Measurements from ENCODE around the gene CDH15.

CDH15 gene

DNA sequence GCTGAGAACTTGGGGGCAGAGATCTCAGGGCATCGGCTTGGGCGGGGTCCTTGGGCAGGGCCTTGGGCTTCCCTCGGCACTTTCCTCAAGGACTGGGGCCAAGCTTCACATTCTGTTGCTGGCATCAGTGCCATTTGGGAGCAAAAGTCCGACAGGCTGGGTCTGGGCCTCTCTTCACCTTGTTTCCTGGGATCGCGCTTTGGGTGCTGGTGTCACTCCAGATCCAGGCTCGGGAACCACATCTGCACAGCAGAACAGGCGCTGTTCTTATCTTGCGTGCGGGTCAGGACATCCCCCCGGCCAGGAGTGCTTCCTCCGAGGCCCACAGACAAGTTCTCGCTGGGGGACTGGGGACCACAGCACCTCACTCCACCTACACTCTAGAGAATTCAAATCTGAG, 31.1 kb upstream of the CDH15 start:
- ATAC-seq: no peak
- TF ChIP-seq, protein P1, sequence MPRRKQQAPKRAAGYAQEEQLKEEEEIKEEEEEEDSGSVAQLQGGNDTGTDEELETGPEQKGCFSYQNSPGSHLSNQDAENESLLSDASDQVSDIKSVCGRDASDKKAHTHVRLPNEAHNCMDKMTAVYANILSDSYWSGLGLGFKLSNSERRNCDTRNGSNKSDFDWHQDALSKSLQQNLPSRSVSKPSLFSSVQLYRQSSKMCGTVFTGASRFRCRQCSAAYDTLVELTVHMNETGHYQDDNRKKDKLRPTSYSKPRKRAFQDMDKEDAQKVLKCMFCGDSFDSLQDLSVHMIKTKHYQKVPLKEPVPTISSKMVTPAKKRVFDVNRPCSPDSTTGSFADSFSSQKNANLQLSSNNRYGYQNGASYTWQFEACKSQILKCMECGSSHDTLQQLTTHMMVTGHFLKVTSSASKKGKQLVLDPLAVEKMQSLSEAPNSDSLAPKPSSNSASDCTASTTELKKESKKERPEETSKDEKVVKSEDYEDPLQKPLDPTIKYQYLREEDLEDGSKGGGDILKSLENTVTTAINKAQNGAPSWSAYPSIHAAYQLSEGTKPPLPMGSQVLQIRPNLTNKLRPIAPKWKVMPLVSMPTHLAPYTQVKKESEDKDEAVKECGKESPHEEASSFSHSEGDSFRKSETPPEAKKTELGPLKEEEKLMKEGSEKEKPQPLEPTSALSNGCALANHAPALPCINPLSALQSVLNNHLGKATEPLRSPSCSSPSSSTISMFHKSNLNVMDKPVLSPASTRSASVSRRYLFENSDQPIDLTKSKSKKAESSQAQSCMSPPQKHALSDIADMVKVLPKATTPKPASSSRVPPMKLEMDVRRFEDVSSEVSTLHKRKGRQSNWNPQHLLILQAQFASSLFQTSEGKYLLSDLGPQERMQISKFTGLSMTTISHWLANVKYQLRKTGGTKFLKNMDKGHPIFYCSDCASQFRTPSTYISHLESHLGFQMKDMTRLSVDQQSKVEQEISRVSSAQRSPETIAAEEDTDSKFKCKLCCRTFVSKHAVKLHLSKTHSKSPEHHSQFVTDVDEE (CRISPR knock-in tag; IDR thresholded peaks at IDR 0.05): no peak
- TF ChIP-seq CREB5 (CRISPR knock-in tag; IDR thresholded peaks at IDR 0.05; ENCODE audit: low read depth) (no peak), OSR1 (CRISPR knock-in tag; IDR thresholded peaks at IDR 0.05) (no peak)

DNA sequence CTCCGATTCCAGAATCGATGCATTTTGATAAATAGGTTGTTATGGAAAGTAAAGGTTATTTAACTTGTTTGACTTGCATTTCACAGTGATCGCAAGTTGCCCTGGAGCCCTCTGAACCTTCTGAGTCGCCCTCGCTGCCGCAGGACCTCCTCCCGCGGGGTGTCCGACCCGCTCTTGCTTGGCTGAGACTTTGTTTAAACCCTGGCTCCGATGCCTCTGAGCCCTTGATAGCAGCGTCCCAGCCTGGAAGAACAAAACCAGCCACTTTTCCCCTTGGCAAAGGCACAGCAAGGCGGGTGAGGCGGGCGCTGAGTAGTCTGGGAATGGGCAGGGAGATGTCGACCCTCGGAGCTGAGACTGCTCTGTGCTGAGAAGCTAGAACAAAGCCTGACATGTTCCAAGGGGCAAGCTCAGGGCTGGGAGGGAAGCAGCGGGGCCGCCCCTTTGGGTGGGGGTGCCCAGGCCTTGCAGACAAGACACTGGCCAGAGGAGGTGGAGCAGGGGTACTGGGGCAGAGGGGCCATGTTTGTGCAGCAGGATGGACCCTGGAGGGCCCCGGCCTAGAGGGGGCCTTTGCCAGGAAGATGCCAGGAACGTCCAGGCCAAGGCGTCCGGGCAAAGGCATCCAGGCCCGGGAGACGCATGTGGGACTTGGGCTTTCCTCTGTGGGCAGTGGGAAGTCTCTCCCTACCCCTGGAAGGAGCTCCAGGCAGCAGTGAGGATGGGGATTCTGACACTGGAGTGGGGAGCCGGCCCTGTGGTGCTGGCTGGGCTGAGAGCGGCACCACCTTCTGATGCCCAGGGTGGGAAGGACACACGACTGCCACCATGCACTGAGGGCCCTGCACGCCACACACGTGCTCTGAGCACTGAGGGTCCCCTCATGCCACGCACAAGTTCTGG, 30.3 kb upstream of the CDH15 start:
- TF ChIP-seq CREB5 (CRISPR knock-in tag; IDR thresholded peaks at IDR 0.05; ENCODE audit: low read depth): no peak
- ATAC-seq: no peak

DNA sequence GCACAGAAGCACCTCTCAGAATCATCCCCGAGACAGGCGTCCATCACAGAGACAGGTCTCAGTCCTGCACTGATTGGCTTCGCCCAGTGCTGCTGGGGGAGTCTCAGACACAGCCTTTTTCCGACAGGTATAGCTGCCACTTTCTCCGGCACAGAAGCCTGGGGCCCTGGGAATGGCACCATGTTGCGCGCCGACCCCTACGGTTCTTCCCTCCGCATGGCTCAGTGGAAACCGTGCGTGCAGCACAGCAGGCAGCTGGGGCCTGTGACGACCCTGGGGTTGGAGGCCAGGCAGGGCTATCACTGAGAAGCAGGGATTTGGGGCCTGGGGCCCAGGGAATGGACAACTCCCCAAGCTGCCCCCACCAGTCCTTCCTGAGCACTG, 29.7 kb upstream of the CDH15 start:
- no peak for TF ChIP-seq PPARA (CRISPR knock-in tag; IDR thresholded peaks at IDR 0.05; ENCODE audit: borderline replicate concordance)
- TF ChIP-seq ZFP30 (CRISPR knock-in tag; IDR thresholded peaks at IDR 0.05): no peak
- TF ChIP-seq ARNTL (CRISPR knock-in tag; IDR thresholded peaks at IDR 0.05; ENCODE audit: borderline replicate concordance, low read depth): no peak
- TF ChIP-seq ISL1 (CRISPR knock-in tag; IDR thresholded peaks at IDR 0.05): no peak
- TF ChIP-seq, protein P2, sequence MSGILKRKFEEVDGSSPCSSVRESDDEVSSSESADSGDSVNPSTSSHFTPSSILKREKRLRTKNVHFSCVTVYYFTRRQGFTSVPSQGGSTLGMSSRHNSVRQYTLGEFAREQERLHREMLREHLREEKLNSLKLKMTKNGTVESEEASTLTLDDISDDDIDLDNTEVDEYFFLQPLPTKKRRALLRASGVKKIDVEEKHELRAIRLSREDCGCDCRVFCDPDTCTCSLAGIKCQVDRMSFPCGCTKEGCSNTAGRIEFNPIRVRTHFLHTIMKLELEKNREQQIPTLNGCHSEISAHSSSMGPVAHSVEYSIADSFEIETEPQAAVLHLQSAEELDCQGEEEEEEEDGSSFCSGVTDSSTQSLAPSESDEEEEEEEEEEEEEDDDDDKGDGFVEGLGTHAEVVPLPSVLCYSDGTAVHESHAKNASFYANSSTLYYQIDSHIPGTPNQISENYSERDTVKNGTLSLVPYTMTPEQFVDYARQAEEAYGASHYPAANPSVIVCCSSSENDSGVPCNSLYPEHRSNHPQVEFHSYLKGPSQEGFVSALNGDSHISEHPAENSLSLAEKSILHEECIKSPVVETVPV (CRISPR knock-in tag; IDR thresholded peaks at IDR 0.05): no peak
- TF ChIP-seq RARB (CRISPR knock-in tag; IDR thresholded peaks at IDR 0.05): no peak
- no peak for TF ChIP-seq ZFP3 (CRISPR knock-in tag; IDR thresholded peaks at IDR 0.05)
- TF ChIP-seq ZNF70 (CRISPR knock-in tag; IDR thresholded peaks at IDR 0.05): no peak
- no peak for TF ChIP-seq SNAI2 (CRISPR knock-in tag; IDR thresholded peaks at IDR 0.05)
- TF ChIP-seq ZC3H10 (CRISPR knock-in tag; IDR thresholded peaks at IDR 0.05): no peak
- TF ChIP-seq OSR1 (CRISPR knock-in tag; IDR thresholded peaks at IDR 0.05): no peak
- TF ChIP-seq, protein P3, sequence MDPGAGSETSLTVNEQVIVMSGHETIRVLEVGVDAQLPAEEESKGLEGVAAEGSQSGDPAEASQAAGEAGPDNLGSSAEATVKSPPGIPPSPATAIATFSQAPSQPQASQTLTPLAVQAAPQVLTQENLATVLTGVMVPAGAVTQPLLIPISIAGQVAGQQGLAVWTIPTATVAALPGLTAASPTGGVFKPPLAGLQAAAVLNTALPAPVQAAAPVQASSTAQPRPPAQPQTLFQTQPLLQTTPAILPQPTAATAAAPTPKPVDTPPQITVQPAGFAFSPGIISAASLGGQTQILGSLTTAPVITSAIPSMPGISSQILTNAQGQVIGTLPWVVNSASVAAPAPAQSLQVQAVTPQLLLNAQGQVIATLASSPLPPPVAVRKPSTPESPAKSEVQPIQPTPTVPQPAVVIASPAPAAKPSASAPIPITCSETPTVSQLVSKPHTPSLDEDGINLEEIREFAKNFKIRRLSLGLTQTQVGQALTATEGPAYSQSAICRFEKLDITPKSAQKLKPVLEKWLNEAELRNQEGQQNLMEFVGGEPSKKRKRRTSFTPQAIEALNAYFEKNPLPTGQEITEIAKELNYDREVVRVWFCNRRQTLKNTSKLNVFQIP (CRISPR knock-in tag; IDR thresholded peaks at IDR 0.05; ENCODE audit: borderline replicate concordance, low read depth): no peak
- TF ChIP-seq, protein P1 (CRISPR knock-in tag; IDR thresholded peaks at IDR 0.05): no peak
- TF ChIP-seq GLIS3 (CRISPR knock-in tag; IDR thresholded peaks at IDR 0.05): no peak
- no peak for TF ChIP-seq CSDC2 (CRISPR knock-in tag; IDR thresholded peaks at IDR 0.05)
- TF ChIP-seq, protein P4, sequence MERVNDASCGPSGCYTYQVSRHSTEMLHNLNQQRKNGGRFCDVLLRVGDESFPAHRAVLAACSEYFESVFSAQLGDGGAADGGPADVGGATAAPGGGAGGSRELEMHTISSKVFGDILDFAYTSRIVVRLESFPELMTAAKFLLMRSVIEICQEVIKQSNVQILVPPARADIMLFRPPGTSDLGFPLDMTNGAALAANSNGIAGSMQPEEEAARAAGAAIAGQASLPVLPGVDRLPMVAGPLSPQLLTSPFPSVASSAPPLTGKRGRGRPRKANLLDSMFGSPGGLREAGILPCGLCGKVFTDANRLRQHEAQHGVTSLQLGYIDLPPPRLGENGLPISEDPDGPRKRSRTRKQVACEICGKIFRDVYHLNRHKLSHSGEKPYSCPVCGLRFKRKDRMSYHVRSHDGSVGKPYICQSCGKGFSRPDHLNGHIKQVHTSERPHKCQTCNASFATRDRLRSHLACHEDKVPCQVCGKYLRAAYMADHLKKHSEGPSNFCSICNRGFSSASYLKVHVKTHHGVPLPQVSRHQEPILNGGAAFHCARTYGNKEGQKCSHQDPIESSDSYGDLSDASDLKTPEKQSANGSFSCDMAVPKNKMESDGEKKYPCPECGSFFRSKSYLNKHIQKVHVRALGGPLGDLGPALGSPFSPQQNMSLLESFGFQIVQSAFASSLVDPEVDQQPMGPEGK (CRISPR knock-in tag; IDR thresholded peaks at IDR 0.05; ENCODE audit: borderline replicate concordance): no peak
- no peak for TF ChIP-seq ZNF565 (CRISPR knock-in tag; conservative IDR thresholded peaks at IDR 0.05; ENCODE audit: low read depth)
- ATAC-seq: no peak

Data from SK-N-SH treated with all-trans-retinoic acid at 6 μM for 48 hours (cell line).